GM12801 (cell line): ENCODE results near the gene TRIM24.

Experiments
- CTCF ChIP-seq: IDR thresholded peaks from one replicate; pipeline ENCODE4 v1.5.1; 2011; ENCODE audit warnings: control low read depth; ENCODE audit not compliant: insufficient read length; ENCODE audit errors: extremely low read depth

The TRIM24 gene

GRCh38 chr7:138460176-138460648, at the start of gene TRIM24:
Gene TRIM24, plus strand, starts transcription at chr7:138460259. Its CDS starts 290 bp downstream, at chr7:138460549.
- TF ChIP-seq CTCF = no peak

GRCh38 chr7:138417078-138417700, 42.9 kb upstream of the TRIM24 start:
- no peak for TF ChIP-seq CTCF

GRCh38 chr7:138417764-138418163, 42.3 kb upstream of the TRIM24 start:
- TF ChIP-seq CTCF = no peak

GRCh38 chr7:138425026-138425425, 35.0 kb upstream of the TRIM24 start:
- TF ChIP-seq CTCF = no peak

- TF ChIP-seq CTCF = no peak
These were observed 30.3 kb upstream of the TRIM24 start for GRCh38 chr7:138429577-138430250.

GRCh38 chr7:138431517-138431916, 28.5 kb upstream of the TRIM24 start:
- no peak for TF ChIP-seq CTCF

GRCh38 chr7:138433583-138434443, 26.2 kb upstream of the TRIM24 start:
- no peak for TF ChIP-seq CTCF
